Activated CD4-positive, alpha-beta T cell treated with anti-CD3 and anti-CD28 coated beads, Interleukin-2, amount 50 U/mL, for 1 hour (primary cell): Measurements from ENCODE around the gene NUB1.

Source experiments
- DNase-seq: peaks from one replicate; pipeline ENCODE4 v3.0.0-alpha.2; 2020

The NUB1 gene

GRCh38 chr7:151408839-151409666 lies 67.4 kb downstream of the NUB1 start:
- peak; percentile 74 for DNase-seq

GRCh38 chr7:151409667-151410404 lies 68.2 kb downstream of the NUB1 start, which contains the start of gene WDR86:
TSS of gene WDR86 (minus strand) at chr7:151410038. CDS start at chr7:151409589, 449 bp downstream.
- peak; percentile 30 for DNase-seq

GRCh38 chr7:151410405-151411390 lies 69.1 kb downstream of the NUB1 start:
- DNase-seq = no peak

- no peak for DNase-seq
These were observed 69.9 kb downstream of the NUB1 start for GRCh38 chr7:151411551-151411950.

- DNase-seq = no peak
These were observed 70.7 kb downstream of the NUB1 start for GRCh38 chr7:151412318-151412717.

- DNase-seq = no peak
These were observed 71.6 kb downstream of the NUB1 start for GRCh38 chr7:151413241-151413640.

- no peak for DNase-seq
These were observed 73.9 kb downstream of the NUB1 start for GRCh38 chr7:151415375-151416105.

- DNase-seq = no peak
These were observed 74.7 kb downstream of the NUB1 start for GRCh38 chr7:151416112-151416940.

- DNase-seq = no peak
These were observed 75.3 kb downstream of the NUB1 start for GRCh38 chr7:151416941-151417315.

GRCh38 chr7:151420144-151420543 lies 78.5 kb downstream of the NUB1 start:
- no peak for DNase-seq

- no peak for DNase-seq
These were observed 80.6 kb downstream of the NUB1 start for GRCh38 chr7:151422212-151422611.

GRCh38 chr7:151423226-151423625 lies 81.6 kb downstream of the NUB1 start:
- no peak for DNase-seq

- DNase-seq = no peak
These were observed 82.3 kb downstream of the NUB1 start for GRCh38 chr7:151423936-151424335.

- no peak for DNase-seq
These were observed 83.2 kb downstream of the NUB1 start for GRCh38 chr7:151424799-151425198.

GRCh38 chr7:151425670-151426440 lies 84.2 kb downstream of the NUB1 start:
- DNase-seq = no peak

- DNase-seq = no peak
These were observed 84.9 kb downstream of the NUB1 start for GRCh38 chr7:151426441-151426903.

GRCh38 chr7:151426904-151427704 lies 85.5 kb downstream of the NUB1 start:
- no peak for DNase-seq

GRCh38 chr7:151427705-151428377 lies 86.2 kb downstream of the NUB1 start:
- DNase-seq = no peak
